ENCODE data around the gene APOO.

DNA sequence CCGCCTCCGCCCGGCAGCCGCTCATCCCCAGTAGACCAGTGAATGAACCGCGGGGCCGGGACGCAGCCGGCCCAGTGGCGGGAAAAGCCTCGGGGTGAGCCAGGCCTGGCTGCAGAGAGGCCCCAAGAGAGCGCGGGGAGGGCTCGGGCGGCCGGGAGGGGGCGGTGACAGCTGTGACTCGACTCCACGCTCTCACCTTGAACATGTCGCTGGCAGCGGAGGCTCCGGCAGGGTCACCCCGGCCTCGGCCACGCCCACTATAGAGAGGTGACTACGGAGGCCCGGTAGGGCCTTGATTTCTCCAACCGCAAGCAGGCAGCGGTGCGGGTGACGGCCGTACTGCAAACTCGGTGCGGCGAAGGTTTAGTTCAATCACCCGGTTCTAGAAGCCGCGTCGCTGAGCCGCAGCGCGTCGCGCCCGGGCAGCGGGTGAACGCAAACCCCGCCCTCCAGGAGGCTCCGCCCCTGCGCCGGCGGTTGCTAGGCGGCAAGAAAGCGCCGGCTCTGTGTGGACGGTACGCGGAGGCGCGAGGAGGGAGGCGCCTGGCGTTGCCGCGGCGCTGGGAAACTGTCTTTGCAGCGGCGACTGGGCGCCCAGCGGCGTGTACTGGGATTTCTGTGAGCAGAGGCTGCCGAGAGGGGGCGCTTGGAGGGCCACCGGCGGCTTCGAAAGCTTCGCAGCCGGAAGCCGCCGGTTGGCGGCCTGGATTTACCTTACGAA is at the start of gene APOO, which contains the start of gene CXorf58:
- TF ChIP-seq POLR2A (IDR thresholded peaks at IDR 0.05), result no peak
- TF ChIP-seq, protein P1, sequence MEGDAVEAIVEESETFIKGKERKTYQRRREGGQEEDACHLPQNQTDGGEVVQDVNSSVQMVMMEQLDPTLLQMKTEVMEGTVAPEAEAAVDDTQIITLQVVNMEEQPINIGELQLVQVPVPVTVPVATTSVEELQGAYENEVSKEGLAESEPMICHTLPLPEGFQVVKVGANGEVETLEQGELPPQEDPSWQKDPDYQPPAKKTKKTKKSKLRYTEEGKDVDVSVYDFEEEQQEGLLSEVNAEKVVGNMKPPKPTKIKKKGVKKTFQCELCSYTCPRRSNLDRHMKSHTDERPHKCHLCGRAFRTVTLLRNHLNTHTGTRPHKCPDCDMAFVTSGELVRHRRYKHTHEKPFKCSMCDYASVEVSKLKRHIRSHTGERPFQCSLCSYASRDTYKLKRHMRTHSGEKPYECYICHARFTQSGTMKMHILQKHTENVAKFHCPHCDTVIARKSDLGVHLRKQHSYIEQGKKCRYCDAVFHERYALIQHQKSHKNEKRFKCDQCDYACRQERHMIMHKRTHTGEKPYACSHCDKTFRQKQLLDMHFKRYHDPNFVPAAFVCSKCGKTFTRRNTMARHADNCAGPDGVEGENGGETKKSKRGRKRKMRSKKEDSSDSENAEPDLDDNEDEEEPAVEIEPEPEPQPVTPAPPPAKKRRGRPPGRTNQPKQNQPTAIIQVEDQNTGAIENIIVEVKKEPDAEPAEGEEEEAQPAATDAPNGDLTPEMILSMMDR (IDR thresholded peaks at IDR 0.05), result peak in 1 of 3 donors; percentile 57
